Iris pigment epithelial cell (primary cell): Measurements from ENCODE around the gene DGCR8.
"Not testable (repeated sequence)": the region's sequence is repeated elsewhere in the genome, so short reads cannot be mapped to it uniquely, and the experiment has no call there.

Experiments
- DNase-seq: peaks from one replicate; pipeline ENCODE4 v3.0.0-alpha.2; 2011; ENCODE audit warnings: low read depth

Gene DGCR8

GRCh38 chr22:20154602-20155187, 74.7 kb downstream of the DGCR8 start:
- no peak for DNase-seq

GRCh38 chr22:20155330-20156041, 75.4 kb downstream of the DGCR8 start:
- peak; percentile 70 for DNase-seq

DNA sequence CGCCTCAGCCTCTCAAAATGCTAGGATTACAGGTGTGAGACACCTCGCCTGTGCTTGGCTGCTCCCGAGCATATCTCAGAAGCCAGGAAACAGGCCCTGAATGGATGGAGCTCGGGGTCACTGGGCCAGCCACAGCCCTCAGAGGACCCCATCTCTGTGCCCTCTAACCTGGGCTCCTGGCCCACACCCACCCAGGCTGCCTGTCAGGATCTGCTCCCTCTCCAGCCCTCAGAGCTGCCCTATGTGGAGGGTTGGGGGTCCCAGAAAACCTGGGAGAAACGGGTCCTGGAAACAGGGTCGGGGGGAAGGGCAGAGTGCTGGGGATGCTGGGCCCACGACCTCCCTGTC, 76.0 kb downstream of the DGCR8 start:
- DNase-seq, result no peak

DNA sequence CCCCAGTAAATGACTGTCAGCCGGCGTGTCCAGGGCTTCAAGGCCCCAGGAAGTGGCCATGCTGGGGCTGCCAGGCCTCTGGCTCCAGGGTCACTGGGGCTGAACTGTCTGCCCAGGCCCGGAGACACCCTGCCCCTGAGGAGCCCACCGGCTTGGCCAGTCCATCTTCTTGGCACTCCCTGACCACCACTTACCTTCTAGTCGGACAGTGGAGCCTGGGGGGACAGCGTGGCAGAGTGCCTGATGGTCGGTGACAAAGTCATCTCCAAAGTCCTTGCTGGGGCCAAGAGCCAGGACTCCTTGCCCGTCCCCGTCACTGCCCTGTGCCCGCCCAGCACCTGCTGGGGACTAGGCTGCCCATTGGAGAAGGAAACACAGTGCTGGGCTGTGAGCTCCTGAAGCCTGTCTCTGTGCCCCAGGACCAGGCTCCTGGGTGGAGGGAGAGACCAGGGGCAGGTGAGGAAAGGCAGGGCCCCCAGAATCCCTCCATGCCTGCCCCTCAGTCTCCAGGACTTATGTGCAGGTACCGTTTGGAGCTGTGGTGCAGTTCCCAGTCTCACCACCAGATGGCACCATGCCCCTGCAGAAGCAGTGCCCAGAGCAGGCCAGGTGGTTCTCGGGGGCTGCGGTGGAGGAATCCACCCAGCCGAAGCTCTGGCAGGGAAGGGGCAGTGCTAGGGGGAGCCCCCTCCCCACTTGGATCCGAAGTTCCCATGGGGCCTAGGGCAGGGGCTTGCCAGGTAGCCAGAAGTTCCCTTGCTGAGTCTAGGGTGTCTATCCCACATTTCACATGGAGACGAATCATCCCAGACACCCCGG, 76.8 kb downstream of the DGCR8 start:
- DNase-seq, result peak; percentile 72

- no peak for DNase-seq
These were observed 77.6 kb downstream of the DGCR8 start for GRCh38 chr22:20157430-20158183.

DNA sequence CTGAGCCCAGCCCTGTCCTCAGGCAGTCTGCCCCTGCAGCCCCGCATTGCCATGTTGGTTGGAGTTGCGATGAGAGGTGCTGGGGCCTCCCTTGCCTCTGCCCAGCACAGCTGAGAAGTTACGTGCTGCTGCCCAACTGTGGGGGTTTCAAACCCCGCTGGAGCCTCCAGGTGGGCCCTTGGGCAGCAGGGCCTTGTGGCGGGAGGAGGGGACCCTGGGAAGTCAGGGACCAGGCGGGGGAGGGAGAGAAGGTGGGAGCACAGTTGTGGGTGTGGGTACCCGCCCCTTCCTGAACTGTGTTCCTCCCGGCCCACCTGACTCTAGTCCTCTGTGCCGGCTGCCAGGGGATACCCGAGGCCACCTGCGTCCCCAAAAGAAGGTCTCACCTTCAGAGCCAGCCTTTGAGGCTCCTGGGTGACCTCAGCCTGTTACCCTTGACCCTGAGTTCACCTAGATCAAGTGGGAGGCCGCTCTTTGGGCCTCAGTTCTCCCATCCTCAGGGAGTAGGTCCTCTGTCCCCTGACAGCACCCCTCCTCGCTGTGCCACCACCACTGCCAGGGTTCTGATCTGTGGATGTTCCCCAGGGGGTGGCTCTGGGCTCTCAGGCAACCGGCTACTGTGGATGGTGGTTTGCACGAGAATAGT, 78.5 kb downstream of the DGCR8 start:
- no peak for DNase-seq

DNA sequence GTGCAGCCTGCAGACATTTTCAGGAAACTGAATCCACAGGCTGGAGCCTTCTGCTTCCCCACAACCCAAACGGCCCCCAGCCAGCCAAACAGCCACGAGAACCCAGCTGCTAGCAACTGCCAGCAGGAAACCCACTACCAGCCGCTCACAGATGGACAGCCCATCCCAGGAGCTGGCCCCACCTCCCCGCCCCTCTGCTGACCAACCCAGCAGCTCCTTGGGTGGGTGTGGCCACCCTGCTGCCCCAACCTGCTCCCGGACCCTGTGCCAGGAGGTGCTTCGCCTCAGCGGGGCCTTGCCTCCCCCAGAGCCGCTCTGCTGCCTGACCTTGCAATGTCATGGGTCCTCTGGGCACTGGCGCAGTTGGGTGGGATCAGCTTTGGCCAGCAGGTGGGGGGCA, 79.0 kb downstream of the DGCR8 start:
- no peak for DNase-seq

DNA sequence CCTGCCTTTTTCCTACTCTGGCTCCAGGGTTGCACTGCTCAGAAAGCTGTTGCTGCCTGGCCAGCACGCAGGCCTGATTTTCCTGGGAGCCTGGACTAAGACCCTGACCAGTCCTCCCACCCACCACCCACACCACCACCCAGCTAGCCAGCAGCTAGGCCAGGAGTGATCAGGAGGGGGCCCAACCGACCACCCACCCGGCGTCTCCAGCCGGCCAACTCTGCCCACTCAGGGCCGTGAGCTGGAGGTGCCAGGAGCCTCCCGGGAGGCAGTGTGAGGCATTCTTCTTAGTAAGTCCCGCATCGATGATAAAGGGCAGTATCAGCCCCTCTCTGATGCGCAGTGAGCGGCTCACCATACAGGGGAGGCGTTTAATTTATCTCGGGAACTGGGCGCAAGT, 79.5 kb downstream of the DGCR8 start:
- not testable (repeated sequence) for DNase-seq

DNA sequence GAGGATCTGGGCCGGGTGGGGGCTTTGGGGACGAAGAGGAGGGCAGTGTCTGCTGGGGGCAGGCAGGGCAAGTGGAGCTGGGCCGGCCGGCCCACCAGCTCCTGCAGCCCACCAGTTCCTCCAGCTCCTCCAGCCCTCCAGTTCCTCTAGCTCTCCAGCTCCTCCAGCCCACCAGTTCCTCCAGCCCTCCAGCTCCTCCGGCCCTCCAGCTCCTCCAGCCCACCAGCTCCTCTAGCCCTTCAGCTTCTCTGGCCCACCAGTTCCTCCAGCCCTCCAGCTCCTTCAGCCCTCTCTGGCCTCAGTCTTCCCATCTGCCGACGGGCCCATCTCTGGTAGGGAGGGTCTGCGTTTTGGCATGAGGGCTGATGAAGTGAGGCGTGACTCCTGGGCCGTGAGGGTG, 80.0 kb downstream of the DGCR8 start:
- no peak for DNase-seq
